HL-60/S4 treated with retinoic acid at 250 ng/mL for 4 days and 3 days (cell line): ENCODE measurements around the gene TMCC1.
"Not testable (repeated sequence)": the region's sequence is repeated elsewhere in the genome, so short reads cannot be mapped to it uniquely, and the experiment has no call there.

Experiments
- in situ Hi-C: fragments of 300-500 bp; cut with MboI; formaldehyde crosslinking; loops from 2 replicates; pipeline ENCODE4 v1.7.0; 2022; ENCODE audit warnings: low sequenced_read_pairs

Gene TMCC1

DNA sequence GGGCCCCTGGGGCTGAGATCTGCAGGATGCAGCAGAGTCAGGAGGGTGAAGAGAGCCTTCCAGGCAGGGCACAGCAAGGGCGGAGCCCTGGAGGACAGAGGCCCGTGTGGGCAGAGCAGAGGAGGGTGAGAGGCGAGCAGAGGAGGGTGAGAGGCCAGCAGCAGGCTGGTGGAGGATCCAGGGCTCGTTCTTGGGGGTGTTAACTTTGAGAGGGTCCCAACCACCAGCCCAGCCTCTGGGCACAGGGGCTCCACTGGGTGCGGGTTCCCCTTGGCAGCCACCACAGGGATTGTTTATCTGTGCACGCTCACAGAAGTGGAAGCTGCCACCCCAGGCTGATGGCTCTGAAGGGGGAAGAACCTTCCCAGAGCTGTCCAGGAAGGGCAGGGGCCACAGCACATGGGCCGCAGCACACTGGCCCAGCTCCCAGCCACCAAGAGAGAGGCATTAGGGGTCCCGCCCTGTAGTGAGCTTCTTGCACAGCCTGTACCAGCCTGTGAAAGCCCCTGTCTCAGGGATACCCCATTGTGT, 277.7 kb downstream of the TMCC1 start:
- in situ Hi-C loops = no loop called here

GRCh38 chr3:129614927-129615363, 278.6 kb downstream of the TMCC1 start:
- in situ Hi-C loops = no loop called here

- in situ Hi-C loops = no loop called here
Measured at GRCh38 chr3:129614435-129614834, 279.1 kb downstream of the TMCC1 start.

GRCh38 chr3:129613367-129613740, 280.2 kb downstream of the TMCC1 start:
- in situ Hi-C loops = no loop called here

- in situ Hi-C loops = no loop called here
Measured at GRCh38 chr3:129612534-129613366, 280.8 kb downstream of the TMCC1 start.

DNA sequence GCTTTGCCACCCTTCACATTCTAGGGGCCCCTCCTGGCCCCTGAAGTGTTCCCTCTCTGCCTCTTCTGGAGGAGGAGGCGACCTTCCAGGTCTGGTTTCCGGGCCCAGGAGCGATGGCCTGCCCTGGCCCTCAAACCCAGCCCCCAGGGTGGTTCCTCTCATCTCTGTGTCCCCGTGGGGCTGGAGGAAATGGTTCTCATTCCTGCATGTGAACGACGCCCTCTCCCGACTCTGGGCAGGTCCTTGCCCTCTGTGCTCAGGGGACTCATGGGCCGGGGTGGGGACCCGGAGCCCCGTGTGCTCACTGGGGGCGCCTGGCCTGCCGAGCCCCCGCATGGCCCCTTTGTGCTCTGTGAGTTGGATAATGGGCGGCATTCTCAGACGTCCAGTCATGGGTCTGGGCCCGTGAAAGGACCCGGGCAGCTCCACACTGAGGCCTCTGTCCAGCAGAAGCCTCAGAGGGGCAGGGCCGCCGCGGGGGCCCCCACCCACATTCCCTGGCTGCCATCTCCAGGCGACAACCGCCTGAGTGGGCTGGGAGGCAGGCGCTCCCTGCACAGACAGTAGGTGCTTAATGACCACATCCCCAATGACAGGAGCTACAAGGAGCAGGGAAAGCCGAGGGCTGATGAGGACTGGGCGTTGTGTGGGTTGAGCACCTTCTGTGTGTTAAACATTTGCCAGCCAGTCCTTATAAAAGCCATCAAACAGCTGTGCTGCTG, 281.5 kb downstream of the TMCC1 start:
- in situ Hi-C loops = no loop called here

GRCh38 chr3:129611446-129611800, 282.1 kb downstream of the TMCC1 start:
- in situ Hi-C loops = no loop called here

- in situ Hi-C loops = not testable (repeated sequence)
Measured at GRCh38 chr3:129610794-129611445, 282.6 kb downstream of the TMCC1 start.

DNA sequence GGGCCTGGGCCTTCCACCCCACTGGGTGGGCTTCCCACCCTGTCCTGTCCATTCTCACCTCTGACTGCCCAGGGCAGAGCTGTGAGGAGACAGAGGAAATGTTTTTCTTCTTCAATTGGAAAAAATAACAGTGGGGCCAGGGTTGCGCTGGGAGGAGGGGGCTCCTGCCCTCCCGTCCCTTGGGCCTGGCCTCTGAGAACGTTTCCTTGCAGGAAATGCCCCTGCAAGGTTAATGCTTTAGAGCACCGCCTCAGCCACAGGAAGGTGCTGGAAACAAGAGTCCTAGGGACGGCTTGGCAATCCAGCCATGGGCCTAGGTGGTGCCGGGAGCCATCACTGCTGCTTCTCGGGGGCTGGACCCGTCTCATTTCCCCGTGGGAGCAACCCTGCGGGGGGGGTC, 283.2 kb downstream of the TMCC1 start:
- in situ Hi-C loops = no loop called here

DNA sequence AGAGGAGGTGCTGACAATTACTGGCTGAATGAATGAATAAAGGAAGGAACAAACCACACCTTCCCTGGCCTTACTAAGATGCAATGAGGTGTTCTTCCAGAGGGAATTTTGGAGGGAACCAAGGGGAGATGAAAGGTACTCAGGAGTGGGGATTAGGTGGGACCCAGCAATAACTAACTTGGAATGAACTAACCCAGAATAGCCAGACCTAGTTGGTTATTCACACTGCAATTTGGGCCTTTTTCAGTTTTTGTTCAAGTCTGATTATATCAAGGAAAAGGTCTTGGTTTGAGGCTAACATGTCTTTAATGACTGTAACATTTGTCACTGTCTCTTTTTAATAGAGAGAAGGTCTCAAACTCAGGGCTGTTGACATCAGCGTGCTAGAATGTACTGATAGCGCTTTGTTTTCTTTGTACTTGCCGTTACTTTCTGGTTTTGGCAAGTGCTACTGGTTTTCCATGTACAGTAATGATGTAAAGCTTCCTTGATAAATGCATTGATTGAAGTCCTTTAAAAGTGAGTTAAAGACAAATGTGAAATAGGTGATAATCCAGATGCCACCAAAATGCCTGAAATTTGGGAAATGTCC, 283.8 kb downstream of the TMCC1 start:
- in situ Hi-C loops = no loop called here

DNA sequence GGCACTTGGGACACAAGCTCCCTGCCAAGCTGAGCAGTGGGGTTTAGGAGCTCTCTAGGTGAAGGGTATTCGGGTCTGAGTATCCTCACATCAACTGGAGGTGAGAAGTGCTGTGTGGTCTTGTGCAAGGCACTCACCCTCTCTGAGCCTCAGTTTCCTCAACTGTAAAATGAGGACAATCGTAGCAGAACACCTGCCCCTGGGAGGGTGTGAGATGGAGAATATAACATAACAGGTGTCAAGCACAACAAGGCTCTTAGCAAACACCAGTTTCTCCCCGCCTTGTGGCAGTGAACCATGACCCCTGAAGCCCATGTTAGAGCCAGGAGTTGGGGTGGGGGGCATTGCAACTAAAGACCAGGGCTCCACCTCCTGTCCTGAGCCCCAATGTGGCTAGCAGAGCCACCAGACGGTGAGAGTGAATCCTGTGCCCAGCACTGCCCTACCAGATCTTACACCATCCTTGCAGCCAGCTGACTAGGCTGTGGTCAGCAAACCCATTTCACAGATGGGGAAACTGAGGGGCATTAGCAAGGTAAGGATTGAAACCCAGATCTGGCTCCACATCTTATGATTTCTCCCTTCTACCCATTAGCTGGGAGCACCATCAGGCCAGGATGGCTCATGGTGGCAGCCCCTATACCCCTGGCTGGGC, 284.4 kb downstream of the TMCC1 start:
- in situ Hi-C loops = no loop called here

DNA sequence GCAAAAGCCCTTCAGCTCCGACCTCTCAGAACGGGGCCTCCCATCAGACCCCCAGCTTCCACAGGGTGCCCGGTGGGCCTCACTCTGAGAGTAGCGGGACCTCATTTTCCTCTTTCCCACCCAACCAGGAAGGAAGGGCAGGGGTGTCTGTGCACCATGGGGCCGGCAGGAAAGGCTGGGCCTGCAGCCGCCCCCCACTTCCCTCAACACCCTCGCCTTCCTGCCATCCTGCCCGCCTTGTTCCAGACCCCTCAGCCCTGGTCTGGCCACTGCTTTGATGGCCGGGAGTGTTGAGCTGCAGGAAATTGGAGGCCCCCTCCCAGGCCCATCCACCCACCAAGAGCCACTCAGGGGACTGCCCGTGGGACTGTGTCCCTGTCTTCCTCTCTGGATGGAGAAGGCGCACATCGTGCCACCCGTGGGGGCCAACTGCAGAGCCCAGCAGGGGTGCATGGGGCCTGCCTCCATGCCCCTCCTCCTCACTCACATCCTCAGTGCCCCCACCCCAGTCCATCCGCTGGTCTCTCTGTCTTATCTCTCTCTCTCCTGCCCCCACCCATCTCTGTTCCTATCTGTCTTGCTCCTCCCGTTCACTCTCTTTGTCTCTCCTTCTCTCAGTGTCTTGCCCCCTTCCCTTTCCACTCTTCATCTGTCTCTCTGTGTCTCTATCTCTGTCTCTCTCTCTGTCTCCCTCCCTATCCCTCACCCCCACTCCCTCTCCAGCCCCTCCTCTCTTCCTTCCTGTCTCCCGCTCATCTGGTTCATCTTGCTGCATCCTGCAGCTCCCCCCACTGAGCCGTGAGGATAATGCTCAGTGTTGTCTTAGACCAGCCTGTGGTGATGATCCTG, 285.2 kb downstream of the TMCC1 start:
- in situ Hi-C loops = no loop called here

- in situ Hi-C loops = no loop called here
Measured at GRCh38 chr3:129607391-129608068, 286.0 kb downstream of the TMCC1 start.

- in situ Hi-C loops = no loop called here
Measured at GRCh38 chr3:129606636-129607390, 286.7 kb downstream of the TMCC1 start, which contains the start of gene PLXND1. TSS of gene PLXND1 (minus strand) at chr3:129606676. CDS start at chr3:129606639, 37 bp downstream.

DNA sequence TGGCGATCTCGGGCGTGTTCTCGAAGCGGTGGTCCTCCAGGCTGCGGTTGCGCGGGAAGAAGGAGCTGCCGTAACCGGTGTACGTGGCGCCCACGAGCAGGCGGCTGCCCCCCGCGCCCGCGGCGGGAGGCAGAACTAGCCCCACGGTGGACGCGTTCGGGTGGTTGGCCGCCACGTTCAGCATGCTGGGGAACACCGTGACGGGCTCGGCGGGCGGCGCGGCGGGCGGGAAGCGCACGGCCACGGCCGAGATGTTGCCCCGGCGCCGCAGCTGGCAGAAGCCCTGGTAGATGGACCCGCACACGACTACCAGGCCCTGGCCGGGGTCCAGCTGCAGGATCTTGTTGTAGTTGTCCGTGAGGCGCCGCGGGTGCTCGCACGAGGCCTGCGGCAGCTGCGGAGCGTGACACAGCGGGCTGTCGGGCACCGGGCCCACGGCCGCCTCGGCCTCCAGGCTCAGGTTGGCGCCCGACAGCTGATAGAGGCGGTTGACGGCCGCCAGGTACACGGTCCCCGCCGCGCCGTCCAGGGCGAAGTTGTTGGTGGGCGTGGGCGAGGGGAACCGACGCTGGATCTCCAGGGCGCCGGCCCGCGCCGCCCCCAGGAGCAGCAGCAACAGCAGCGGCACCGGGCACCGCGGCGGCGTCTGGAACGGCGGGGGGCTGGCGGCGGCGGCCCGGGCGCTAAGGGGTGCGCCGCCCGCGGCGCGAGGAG, 287.4 kb downstream of the TMCC1 start:
- in situ Hi-C loops = no loop called here

- in situ Hi-C loops = no loop called here
Measured at GRCh38 chr3:129605203-129605921, 288.1 kb downstream of the TMCC1 start.

DNA sequence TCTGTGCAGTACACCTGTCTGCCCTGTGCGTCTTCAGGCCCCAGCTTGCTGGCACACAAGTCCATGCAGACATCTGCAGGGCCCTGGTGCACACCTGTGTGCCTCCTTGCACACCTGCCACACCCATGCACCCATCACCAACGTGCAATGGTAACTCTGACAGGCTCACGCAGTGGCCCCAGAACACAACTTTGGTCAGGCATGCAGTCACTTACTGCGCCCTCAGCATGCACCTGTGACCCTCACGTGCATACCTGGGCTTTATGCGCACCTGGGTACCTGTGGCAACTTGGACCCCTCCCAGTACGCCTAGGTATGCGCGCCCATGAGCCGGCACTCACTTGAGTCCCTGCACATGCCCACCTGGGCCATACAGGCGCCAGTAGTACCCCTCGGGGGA, 288.7 kb downstream of the TMCC1 start:
- in situ Hi-C loops = no loop called here
